GM12891 (cell line): Measurements from ENCODE around the gene SLC38A3.
"Not testable (repeated sequence)": the region's sequence is repeated elsewhere in the genome, so short reads cannot be mapped to it uniquely, and the experiment has no call there.

Experiments used
- DNase-seq: peaks from one replicate; pipeline ENCODE4 v3.0.0; 2011; ENCODE audit warnings: low spot score; ENCODE audit not compliant: insufficient read length
- FAIRE-seq: peaks from 2 replicates; lab custom pipeline; 2011; peaks lifted over from hg19 to GRCh38; lab: Jason Lieb, UNC
- PAX5 ChIP-seq: IDR thresholded peaks from 2 replicates; pipeline ENCODE4 v1.6.1; 2011; ENCODE audit warnings: low read length, moderate library complexity, mild to moderate bottlenecking; ENCODE audit not compliant: insufficient read depth, severe bottlenecking
- POLR2A ChIP-seq: IDR thresholded peaks from 2 replicates; pipeline ENCODE4 v1.6.1; 2011; ENCODE audit warnings: low read depth, low read length, control low read depth
- POLR2AphosphoS5 ChIP-seq: IDR thresholded peaks from 2 replicates; pipeline ENCODE4 v1.6.1; 2011; ENCODE audit warnings: low read depth, low read length, control low read depth
- POU2F2 ChIP-seq: IDR thresholded peaks from 2 replicates; pipeline ENCODE4 v1.6.1; 2011; ENCODE audit warnings: low read depth, mild to moderate bottlenecking, control low read depth, low read length, moderate library complexity
- SPI1 ChIP-seq: IDR thresholded peaks from 2 replicates; pipeline ENCODE4 v1.6.1; 2011; ENCODE audit warnings: low read depth, low read length, control low read depth
- TAF1 ChIP-seq: IDR thresholded peaks from 2 replicates; pipeline ENCODE4 v1.6.1; 2011; ENCODE audit warnings: low read depth, low read length, control low read depth

The SLC38A3 gene

GRCh38 chr3:50218448-50218847 is 13.4 kb downstream of the SLC38A3 start:
- no peak for TF ChIP-seq POLR2A
- no peak for TF ChIP-seq PAX5
- no peak for TF ChIP-seq TAF1
- TF ChIP-seq SPI1, result no peak
- no peak for TF ChIP-seq POLR2AphosphoS5
- no peak for TF ChIP-seq POU2F2
- no peak for DNase-seq
- no peak for FAIRE-seq

GRCh38 chr3:50219285-50219684 is 14.2 kb downstream of the SLC38A3 start:
- no peak for TF ChIP-seq SPI1
- no peak for TF ChIP-seq POLR2AphosphoS5
- TF ChIP-seq POU2F2, result no peak
- TF ChIP-seq TAF1, result no peak
- TF ChIP-seq POLR2A, result no peak
- TF ChIP-seq PAX5, result no peak
- no peak for DNase-seq
- no peak for FAIRE-seq

DNA sequence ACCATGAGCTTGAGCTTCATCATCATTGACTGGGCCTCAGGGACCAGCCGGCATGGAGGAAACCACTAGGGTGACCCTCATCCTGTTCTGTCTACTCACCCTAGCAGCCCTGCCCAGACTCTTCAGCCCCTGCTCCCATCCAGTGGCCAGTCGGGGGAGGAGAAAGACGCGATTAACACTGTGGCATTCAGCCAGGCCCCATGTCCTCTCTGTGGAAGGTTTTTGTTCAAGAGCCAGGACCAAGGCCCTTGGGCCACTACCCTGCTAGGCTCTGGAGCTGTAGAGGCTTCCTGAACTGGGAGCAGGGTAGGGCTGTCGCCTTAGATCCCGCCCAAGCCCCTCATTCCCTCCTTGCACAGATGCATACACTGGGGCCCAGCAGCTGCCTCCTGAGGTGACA is 15.0 kb downstream of the SLC38A3 start:
- no peak for FAIRE-seq

DNA sequence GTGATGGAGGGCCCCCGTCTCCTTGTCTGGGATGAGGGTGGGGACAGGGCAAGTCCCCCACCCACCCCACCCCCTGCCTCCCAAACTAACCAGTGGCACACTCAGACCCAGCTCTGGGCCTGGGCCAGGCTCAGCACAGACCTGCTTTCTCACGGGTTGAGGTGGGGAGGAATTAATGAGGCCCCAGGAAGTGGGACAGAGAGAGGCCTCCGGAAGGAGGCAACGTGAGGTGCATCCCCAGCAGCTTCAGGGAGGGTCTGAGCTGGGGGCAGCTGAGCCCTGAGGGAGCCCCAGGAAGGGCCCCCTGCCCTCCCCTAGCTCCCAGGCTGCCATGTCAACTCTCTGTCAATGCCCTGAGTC is 16.0 kb downstream of the SLC38A3 start:
- FAIRE-seq (no peak), DNase-seq (no peak)

More for the DNA sequence above, 15.0 kb downstream of the SLC38A3 start:
- TF ChIP-seq TAF1 (no peak), POU2F2 (no peak), POLR2A (no peak), SPI1 (no peak), POLR2AphosphoS5 (no peak), PAX5 (no peak)
- no peak for DNase-seq

GRCh38 chr3:50221411-50222168 is 16.5 kb downstream of the SLC38A3 start:
- FAIRE-seq (no peak), DNase-seq (no peak)
- TF ChIP-seq SPI1, result no peak
- TF ChIP-seq PAX5, result no peak
- TF ChIP-seq TAF1, result no peak
- TF ChIP-seq POU2F2, result no peak
- no peak for TF ChIP-seq POLR2AphosphoS5
- TF ChIP-seq POLR2A, result no peak

More for the DNA sequence above, 16.0 kb downstream of the SLC38A3 start:
- TF ChIP-seq POLR2AphosphoS5, result no peak
- TF ChIP-seq PAX5, result no peak
- no peak for TF ChIP-seq POU2F2
- no peak for TF ChIP-seq TAF1
- TF ChIP-seq SPI1, result no peak
- no peak for TF ChIP-seq POLR2A

- no peak for TF ChIP-seq POLR2A
- no peak for TF ChIP-seq PAX5
- no peak for TF ChIP-seq POLR2AphosphoS5
- TF ChIP-seq SPI1, result no peak
- TF ChIP-seq POU2F2, result no peak
- TF ChIP-seq TAF1, result no peak
- DNase-seq (no peak), FAIRE-seq (no peak)
Measured at GRCh38 chr3:50222169-50222528, 17.1 kb downstream of the SLC38A3 start.

- TF ChIP-seq TAF1, result no peak
- FAIRE-seq (no peak), DNase-seq (no peak)
Measured at GRCh38 chr3:50224639-50225038, 19.6 kb downstream of the SLC38A3 start.

GRCh38 chr3:50226888-50227389 is 21.9 kb downstream of the SLC38A3 start:
- no peak for TF ChIP-seq POLR2A
- peak; percentile 55 for TF ChIP-seq SPI1
- FAIRE-seq (no peak), DNase-seq (no peak)

DNA sequence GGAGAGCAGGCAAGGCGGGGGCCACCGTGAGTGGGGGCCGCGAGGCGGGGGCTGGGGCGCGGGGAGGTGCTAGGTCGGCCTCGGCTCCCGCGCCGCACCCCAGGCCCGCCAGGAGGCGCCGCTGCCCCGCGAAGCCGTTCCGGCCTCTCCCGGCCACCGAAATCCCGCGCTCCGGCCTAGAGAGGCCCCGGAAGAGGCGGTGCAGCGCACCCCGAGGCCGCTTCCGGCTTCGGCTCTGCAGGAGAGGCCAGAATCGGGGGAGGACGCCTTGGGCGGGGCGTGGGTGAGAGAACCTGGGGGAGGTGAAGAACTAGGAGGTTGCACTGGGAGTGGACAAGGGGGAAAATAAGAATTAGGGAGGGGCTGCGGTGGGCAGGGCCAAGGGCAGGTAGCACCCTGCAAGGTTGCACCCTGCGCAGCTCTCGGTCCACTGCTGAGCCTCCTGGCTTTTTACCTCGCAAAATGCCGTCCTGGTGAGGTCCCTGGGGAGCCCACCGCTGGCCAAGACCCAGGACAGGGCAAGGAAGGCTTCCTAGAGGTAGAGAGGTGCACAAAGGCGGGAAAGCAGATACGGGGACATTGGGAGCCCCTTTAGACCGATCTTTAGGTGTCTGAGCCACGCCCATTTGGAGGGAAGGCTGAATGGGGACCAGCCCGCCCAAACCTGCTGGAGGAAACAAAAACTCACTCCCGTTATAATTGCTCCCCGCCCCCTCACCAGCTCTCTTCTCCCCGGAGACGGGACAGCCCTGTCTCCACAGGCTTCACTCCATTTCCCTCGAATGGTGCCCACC is 22.5 kb downstream of the SLC38A3 start:
- FAIRE-seq (peak; percentile 87), DNase-seq (peak; percentile 97)
- peak; percentile 42; the same call in 1 of the 2 replicates for TF ChIP-seq TAF1
- TF ChIP-seq POU2F2, result no peak
- no peak for TF ChIP-seq PAX5
- no peak for TF ChIP-seq POLR2A
- no peak for TF ChIP-seq SPI1
- TF ChIP-seq POLR2AphosphoS5, result peak; percentile 38; the same call in 1 of the 2 replicates

DNA sequence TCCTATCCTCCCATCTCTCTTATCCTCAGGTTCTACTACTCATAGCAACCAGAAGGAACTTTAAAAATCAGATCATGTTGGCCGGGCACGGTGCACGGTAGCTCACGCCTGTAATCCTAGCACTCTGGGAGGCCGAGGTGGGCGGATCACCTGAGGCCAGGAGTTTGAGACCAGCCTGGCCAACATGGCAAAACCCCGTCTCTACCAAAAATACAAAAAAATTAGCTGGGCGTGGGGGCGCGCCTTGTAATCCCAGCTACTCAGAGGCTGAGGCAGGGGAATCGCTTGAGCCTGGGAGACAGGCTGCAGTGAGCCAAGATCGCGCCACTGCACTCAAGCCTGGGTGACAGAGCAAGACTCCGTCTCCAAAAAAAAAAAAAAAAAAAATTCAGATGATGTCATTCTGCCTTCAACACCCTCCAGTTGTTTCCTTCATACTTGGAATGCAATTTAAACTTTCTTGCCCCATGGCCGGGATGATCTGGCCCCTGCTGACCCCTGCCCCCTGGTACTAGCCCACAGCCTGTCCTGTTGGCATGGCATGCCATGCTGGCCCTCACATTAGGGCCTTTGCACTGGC is 23.2 kb downstream of the SLC38A3 start:
- DNase-seq, FAIRE-seq: not testable (repeated sequence)
